ENCODE results near the gene PCSK5. TPM values are rescaled to one million over a fixed set of nuclear protein-coding genes. Genes with fewer than 3 reads are reported as not detected.

PCSK5 gene
- total and polyA plus RNA-seq, 8 donors, result 0.99 to 10.3 (median 4.4) TPM

DNA sequence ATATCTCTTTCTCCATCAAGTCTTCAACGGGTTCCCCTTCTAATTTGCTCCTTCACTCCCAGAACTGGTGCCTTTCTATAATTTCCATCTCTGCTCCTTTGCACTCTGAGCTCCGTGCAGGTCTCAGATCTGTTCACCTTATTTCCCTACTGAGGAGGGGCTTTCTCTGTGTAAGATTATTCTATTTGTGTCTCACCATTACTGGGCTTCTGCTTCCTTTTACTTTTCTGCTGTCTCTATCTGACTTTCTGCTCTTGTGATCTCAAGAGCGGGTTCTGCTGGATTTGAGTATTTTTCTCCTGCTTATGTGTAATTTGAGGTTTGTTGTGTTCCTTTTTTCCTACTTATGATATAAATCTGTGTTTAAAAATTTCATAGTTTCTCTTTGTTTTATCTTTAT is 117.5 kb downstream of the PCSK5 start:
- no peaks in the 10 kb centered on the region for H3K36me3 ChIP-seq
- no peak for TF ChIP-seq CTCF (IDR thresholded peaks at IDR 0.05)
- no peak for DNase-seq
- no peak overlapping the region for H3K4me3 ChIP-seq
- no peak overlapping the region for H3K27ac ChIP-seq
- H3K27me3 ChIP-seq, result no peaks in the 10 kb centered on the region
- 89 to 98% methylated on average over 3 of the region's 3 CpGs for WGBS, 2 donors
- intact Hi-C loops (cut with DNase I), result no loop called here
- H3K9me3 ChIP-seq, result no peaks in the 10 kb centered on the region
- FAIRE-seq, result no peak
- no peak for ATAC-seq
- no peaks in the 10 kb centered on the region for H3K4me1 ChIP-seq

GRCh38 chr9:76013809-76014208 is 123.3 kb downstream of the PCSK5 start:
- no peaks in the 10 kb centered on the region for H3K27me3 ChIP-seq
- H3K36me3 ChIP-seq, result no peaks in the 10 kb centered on the region
- no peak for FAIRE-seq
- intact Hi-C loops (cut with DNase I), result no loop called here
- no peak overlapping the region for H3K27ac ChIP-seq
- no peak for DNase-seq
- no peak for TF ChIP-seq CTCF (IDR thresholded peaks at IDR 0.05)
- H3K4me3 ChIP-seq, result no peak overlapping the region
- 77 to 86% methylated on average over 2 of the region's 2 CpGs for WGBS, 2 donors
- ATAC-seq, result no peak
- H3K9me3 ChIP-seq, result no peaks in the 10 kb centered on the region
- no peaks in the 10 kb centered on the region for H3K4me1 ChIP-seq

- Histone ChIP-seq H3K4me3 (no peak overlapping the region), H3K9me3 (no peaks in the 10 kb centered on the region), H3K27ac (no peak overlapping the region), H3K27me3 (no peaks in the 10 kb centered on the region), H3K36me3 (no peaks in the 10 kb centered on the region), H3K4me1 (no peaks in the 10 kb centered on the region)
- 70% methylated on average over 12 of the region's 12 CpGs for WGBS, 2 donors
- intact Hi-C loops (cut with DNase I), result no loop called here
- DNase-seq, result peak in 2 of 6 donors; percentile 4 to 11
- FAIRE-seq, result no peak
- peak in 2 of 4 donors; percentile 49 to 64 for ATAC-seq
- no peak for TF ChIP-seq CTCF (IDR thresholded peaks at IDR 0.05)
Measured at GRCh38 chr9:76018235-76018634, 127.8 kb downstream of the PCSK5 start.

- intact Hi-C loops (cut with DNase I), result no loop called here
Measured at GRCh38 chr9:76018761-76019160, 128.3 kb downstream of the PCSK5 start.

More at GRCh38 chr9:76018761-76019160, 128.3 kb downstream of the PCSK5 start:
- no peaks in the 10 kb centered on the region for H3K4me1 ChIP-seq
- no peaks in the 10 kb centered on the region for H3K36me3 ChIP-seq
- peak in 1 of 4 donors; percentile 25 for ATAC-seq
- no peak for DNase-seq
- no peak overlapping the region for H3K27ac ChIP-seq
- no peak overlapping the region for H3K4me3 ChIP-seq
- H3K9me3 ChIP-seq, result no peaks in the 10 kb centered on the region
- WGBS, 2 donors, result 42 to 43% methylated on average over 2 of the region's 2 CpGs
- no peak for TF ChIP-seq CTCF (IDR thresholded peaks at IDR 0.05)
- no peaks in the 10 kb centered on the region for H3K27me3 ChIP-seq
- FAIRE-seq, result no peak

All from pancreas (tissue), 10 donors.